D341Med (cell line): ENCODE measurements around the gene OVOL2.

Experiments
- DNase-seq: peaks from one replicate; pipeline ENCODE4 v3.0.0; 2012; ENCODE audit warnings: low spot score

The OVOL2 gene

GRCh38 chr20:17985388-17986018 lies 72.2 kb downstream of the OVOL2 start:
- DNase-seq: no peak

DNA sequence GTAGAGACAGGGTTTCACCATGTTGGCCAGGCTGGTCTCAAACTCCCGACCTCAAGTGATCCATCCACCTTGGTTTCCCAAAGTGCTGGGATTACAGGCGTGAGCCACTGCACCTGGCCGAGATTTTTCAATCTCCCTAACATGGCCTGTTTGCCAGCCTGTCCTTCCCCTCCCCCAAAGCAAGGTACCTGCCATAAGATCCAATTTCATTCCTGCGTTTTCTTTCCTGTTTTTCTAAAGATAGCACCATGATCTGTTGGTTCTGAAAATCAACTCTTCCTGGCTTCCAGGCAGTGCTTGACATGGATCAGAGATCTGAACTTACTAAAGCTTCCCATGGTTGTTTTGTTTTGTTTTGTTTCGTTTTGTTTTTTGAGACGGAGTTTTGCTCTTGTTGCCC lies 81.4 kb downstream of the OVOL2 start:
- DNase-seq: no peak
